NCI-H2171 treated with DMSO at 0.1 percent for 48 hours (cell line): ENCODE measurements around the gene POLRMT.
"Not testable (repeated sequence)": the region's sequence is repeated elsewhere in the genome, so short reads cannot be mapped to it uniquely, and the experiment has no call there.

Experiments used
- DNase-seq: peaks from one replicate; lab custom pipeline; 2025; lab: John Stamatoyannopoulos, UW

The POLRMT gene

DNA sequence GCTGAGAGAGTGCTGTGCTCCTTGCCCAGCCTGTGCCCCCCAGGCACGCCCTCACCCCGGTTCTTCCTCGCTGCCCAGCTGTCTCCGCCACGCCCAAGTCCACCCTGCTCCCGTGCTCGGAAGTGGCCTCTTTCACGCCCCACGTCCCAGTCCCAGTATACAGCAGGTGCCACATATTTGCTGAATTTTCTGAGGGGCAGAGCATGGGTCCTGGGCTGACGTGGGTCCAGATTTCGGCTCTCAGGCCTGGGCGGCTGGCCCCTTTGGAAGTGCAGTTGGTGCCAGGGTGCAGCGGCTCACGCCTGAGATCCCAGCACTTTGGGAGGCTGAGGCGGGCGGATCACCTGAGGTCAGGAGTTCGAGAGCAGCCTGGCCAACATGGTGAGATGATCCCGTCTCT lies 40.3 kb downstream of the POLRMT start:
- DNase-seq: no peak

DNA sequence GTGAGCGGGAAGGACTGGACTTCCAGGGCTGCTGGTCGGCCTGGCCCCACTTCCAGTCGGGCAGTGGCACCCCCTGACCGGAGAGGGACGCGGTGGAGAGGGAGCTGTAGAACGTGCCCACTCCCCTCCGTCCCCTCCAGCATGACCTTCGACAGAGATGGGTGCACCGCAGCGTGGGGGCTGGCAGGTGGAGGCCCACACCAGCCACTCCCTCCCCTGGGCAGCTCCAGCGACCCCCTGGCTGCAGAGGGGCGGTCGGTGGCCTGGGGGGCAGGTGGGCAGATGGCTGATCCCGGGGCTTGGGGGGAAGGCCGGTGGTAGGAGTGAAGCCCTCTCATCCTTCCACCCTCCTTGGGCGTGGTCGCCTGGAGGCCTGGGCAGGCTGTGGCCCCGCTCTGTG lies 41.2 kb downstream of the POLRMT start:
- DNase-seq: no peak

DNA sequence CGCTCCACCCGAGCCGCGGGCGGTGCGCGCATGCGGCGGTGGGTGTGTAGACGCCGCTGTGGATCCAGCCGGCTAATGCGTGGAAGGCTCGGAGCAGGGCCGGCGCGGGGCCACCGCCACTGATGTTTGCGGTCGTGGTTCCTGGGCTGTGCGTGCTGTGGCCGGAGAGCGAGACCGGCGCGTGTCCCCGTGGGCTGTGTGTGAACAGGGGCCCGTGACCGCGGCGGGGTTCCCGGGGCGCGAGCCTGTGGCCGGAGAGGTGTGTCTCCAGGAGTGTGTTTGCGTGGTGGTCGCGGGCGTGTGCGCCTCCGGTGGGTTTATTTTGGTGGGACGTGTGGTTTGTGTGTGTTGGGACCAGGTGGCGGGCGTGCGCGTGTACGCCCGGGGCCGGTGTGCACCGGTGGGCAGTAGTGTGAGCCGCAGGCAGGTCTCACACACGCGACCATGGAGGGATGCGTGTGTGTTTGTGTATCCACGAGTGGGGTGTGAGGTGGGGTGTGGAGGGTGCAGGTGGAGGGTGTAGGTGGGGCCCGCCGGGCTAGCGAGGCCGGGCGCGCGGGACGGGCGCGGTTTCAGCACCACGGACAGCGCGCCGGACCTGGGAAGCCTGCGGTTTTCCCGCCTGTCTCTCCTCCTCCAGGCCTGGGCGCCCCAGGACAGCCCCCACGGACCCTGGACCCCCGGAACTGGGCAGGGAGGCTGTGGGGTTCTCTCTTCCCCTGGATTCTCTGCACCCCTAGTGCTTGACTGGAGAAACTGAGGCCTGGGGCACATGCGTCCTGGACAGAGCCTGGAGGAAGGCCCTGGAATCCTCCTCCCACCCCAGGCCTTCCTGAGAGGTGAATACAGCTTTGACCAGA lies 42.0 kb downstream of the POLRMT start:
- DNase-seq: no peak

DNA sequence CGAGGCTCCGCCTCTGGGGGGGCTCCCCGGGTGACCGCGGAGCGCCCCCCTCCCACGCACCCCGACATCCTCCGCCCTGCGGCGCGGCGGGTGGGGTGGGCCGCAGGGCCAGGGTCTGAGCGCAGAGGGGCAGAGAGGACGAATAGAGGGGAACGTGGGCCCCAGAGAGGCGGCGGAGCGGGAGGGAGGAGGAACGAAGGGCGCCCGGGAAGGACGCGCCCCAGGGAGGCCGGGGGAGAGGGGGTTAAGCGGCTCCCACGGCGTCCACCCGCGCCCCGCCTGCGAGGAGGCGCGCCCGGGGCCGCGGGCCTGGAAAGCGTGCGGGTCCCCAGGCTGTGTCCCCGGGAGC lies 42.6 kb downstream of the POLRMT start:
- DNase-seq: no peak

DNA sequence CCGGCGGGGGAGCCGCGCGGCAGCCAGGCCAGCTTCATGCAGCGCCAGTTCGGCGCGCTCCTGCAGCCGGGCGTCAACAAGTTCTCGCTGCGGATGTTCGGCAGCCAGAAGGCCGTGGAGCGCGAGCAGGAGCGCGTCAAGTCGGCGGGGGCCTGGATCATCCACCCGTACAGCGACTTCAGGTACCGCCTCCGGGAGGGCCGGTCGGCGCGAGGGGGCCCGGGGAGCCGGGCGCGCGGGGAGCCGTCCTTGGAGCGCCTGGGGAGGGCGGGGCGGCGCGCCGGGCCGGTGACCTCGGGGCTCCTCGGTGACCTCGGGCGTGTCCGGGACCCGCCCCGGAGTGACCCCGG lies 43.0 kb downstream of the POLRMT start:
- no peak for DNase-seq

DNA sequence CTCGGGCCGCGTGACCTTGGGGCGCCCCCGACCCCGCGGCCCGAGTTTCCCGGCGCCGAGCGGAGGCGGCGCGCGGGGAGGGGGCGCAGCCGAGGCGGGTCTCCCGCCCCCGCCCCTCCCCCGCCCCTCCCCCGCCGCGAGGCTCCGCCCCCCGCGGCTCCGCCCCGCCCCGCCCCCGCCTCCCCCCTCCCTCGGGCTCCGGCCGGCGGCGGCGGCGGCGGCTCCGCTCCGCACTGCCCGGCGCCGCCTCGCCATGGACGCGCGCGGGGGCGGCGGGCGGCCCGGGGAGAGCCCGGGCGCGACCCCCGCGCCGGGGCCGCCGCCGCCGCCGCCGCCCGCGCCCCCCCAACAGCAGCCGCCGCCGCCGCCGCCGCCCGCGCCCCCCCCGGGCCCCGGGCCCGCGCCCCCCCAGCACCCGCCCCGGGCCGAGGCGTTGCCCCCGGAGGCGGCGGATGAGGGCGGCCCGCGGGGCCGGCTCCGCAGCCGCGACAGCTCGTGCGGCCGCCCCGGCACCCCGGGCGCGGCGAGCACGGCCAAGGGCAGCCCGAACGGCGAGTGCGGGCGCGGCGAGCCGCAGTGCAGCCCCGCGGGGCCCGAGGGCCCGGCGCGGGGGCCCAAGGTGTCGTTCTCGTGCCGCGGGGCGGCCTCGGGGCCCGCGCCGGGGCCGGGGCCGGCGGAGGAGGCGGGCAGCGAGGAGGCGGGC lies 43.5 kb downstream of the POLRMT start, which contains the start of gene HCN2:
HCN2 (plus strand) TSS at position 189 of the 703 bp plus-strand sequence; CDS start at position 254, 65 bp downstream.
- DNase-seq: no peak

DNA sequence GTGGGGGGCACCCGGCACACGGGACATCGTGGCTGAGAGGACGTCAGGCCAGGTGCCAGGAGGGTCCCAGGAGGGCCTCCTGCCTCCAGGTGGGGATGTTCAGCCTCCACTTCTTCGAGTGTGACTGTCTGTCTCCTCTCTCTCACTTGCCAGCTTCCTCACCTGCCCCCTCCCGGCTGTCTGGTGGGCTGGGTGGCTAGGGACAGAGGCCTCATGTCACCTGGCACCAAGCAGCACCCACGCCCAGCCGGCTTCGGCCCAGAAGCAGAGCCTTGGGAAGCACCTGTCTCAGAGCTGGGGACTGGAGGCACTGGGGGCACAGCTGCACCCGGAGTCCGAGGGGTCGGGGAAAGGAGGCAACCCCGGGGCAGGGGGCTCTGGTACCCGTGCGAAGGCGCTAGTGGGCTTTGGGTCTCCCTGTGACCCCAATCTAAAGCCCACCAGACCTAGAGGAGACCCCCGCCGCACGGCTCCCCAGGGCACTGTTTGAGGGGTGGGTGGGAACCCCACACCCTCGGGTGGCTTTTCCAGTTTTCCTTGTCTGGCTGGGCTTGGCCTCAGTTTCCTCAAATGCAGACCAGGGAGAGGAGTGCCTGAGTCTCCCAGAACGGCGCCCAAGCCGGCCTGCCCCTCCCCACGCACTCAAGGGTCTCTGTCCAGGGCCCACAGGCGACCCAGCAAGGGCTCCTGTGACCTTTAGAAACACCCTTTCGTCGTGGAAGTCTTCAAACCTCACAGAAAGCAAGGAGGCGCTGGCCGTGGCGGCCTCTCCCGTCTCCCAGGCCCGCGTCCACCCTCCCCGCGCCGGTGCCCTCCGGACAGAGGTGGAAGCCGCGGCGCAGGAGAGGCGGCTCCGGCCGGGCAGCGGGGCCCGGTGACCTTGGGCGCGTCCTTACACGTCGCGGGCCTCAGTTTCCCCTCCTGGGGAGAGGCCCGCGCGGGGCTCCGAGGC lies 44.3 kb downstream of the POLRMT start:
- DNase-seq: peak; percentile 85

DNA sequence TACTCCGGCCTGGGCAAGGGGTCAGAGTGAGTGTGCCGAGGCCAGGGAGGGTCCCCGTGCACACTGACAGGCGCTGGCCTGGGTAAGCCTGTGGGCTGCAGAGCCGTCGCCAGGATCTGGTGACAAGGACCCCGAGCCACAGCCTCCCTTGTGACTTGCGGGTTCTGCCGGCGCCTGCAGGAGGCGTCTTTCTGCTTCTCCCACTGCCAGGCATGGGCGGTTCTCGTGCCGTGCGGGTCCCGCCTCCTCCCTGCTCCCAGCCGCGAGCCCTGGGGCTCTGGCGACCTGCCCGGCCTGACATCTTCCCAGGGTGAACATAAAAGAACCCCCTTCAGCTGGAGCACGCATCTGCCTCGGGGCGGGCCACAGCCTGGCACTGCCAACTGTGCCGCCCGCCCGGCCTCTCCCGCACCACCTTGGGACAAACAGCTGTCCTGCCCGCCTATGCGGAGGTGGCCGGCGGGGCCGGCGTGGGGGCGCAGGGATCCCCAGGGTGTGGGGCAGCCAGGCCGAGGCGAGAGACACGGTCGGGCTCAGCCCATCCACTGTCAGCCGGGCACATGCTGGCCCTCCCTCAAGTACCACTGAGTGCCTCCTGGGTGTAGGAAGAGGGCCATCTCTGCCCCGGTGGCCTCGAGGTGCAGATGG lies 45.1 kb downstream of the POLRMT start:
- DNase-seq: peak; percentile 94

DNA sequence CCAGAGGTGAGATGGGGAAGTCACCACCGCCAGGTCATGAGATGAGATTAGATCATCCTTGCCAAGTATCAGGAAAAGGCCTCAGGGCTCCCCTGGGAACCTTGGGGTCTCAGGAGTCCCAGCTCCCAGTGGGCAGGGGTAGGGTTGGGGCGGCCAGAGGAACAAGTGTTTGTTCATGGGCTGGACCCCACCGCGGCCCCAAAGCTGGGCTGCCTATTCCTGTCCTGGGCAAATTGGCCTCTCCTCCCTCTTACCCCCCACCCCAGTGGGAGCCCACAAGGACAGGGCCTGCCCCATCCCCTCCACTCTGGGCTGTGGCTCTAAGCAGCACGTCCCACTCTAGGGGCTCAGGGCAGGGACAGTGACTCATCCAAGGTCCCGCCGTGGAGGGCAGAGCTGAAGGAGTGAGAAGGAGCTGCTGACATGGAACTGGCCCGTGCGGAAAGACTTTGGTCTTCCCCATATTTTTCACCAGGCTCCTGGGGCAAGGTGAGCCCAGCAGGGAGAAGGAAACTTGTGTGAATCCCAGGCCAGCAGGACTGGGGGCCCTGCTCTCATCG lies 47.7 kb downstream of the POLRMT start:
- DNase-seq: no peak

DNA sequence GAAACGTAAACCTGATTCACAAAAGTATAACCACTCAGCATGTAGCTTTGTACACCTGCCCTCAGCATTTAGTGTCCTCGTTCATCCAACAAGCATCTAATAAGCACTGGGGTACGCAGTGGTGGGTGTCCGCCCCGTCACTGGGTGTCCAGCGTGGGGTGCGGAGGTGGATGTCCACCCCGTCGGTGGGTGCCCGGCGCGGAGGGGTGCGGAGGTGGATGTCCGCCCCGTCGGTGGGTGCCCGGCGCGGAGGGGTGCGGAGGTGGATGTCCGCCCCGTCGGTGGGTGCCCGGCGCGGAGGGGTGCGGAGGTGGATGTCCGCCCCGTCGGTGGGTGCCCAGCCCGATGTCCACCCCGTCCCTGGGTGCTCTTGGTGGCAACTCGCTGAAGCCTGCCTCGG lies 48.2 kb downstream of the POLRMT start:
- DNase-seq: not testable (repeated sequence)

DNA sequence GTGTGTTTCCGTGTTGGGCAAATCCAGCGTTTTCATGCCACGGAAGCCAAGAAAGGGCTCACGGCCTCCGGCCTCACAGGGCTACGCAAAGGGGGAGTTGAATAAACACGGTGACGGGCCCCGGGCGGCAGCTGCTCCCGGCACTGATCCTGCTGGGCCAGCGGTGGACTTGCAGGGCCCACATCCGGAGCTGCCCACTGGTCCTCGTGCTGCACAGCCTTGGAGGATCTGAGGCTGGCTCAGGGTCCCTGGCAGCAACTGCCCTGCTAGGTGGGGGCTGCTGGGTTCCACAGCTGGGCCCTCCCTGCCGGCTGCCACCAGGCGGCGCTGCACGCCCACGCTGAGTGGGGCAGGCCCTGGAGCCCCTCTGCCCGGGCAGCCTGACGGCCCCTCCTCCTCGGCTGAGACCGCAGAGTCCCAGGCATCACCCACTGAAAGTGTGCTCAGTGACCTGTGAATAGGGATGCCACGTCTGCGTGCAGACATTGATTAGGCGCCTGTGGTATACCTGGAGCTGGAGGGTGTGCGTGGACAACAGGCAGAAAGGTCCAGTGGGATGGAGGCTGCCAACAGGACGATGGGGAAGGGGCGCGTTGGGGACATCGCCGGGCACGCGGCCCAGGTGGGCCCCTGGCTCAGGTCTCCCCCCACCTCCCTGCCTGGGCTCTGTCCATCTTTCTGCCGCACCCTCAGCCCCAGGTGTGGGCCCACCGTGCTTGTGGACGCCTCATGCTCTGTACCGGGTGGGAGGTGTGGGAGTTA lies 48.9 kb downstream of the POLRMT start:
- DNase-seq: peak; percentile 43

DNA sequence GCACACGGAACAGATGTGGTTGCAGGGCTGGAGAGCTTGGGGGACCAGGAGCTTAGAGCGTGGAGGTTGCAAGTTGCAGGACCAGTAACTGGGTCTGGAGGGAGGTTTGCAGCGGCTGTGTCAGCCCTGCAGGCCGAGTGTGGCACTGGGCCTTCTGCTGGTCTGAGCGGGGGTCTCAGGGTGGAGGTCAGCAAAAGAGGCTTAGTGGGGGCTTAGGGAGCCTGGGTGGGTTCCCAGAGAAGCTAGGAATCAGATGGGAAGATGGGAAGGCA lies 49.4 kb downstream of the POLRMT start:
- no peak for DNase-seq

DNA sequence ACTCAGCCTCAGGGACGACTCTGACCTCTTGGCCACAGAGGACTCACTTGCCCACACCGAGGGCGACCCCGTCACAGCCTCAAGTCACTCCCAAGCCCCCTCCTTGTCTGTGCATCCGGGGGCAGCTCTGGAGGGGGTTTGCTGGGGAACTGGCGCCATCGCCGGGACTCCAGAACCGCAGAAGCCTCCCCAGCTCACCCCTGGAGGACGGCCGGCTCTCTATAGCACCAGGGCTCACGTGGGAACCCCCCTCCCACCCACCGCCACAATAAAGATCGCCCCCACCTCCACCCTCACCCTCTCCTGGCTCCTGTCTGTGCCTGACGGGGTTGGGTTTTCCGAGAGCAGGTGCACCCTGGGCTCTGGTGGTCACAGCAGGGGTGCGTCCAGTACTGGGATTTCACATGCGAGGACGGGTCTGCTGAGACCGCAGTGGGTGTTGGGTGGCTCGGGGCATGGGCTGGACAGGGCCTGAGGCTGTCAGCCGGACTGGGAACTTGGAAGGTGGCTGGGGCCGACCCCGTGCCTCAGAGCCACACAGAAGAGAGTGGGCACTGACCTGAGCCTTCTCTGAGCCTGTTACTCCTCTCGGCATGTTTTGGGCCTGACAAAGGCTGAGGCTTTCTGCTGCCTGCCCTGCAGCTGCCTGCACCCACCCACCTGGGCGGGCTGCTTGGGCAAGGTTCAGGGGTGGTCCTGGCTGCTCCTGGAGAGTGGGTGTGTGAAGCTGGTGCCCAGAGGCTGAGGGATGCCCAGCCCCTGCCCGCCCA lies 50.0 kb downstream of the POLRMT start:
- no peak for DNase-seq

DNA sequence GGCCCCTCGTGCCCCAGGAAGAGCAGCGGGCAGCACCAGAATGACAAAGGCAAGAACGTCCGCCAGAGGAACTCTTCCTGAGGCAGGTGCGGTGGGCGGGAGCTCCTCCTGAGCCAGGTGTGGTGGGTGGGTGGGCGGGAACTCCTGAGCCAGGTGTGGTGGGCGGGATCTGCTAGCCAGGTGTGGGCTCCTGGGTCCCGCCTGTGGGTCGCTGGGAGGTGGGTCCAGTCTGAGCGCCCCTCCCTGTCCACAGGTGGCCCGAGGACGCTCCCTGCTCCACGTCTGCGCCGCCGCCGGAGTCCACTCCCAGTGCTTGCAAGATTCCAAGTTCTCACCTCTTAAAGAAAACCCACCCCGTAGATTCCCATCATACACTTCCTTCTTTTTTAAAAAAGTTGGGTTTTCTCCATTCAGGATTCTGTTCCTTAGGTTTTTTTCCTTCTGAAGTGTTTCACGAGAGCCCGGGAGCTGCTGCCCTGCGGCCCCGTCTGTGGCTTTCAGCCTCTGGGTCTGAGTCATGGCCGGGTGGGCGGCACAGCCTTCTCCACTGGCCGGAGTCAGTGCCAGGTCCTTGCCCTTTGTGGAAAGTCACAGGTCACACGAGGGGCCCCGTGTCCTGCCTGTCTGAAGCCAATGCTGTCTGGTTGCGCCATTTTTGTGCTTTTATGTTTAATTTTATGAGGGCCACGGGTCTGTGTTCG lies 50.7 kb downstream of the POLRMT start:
- no peak for DNase-seq

DNA sequence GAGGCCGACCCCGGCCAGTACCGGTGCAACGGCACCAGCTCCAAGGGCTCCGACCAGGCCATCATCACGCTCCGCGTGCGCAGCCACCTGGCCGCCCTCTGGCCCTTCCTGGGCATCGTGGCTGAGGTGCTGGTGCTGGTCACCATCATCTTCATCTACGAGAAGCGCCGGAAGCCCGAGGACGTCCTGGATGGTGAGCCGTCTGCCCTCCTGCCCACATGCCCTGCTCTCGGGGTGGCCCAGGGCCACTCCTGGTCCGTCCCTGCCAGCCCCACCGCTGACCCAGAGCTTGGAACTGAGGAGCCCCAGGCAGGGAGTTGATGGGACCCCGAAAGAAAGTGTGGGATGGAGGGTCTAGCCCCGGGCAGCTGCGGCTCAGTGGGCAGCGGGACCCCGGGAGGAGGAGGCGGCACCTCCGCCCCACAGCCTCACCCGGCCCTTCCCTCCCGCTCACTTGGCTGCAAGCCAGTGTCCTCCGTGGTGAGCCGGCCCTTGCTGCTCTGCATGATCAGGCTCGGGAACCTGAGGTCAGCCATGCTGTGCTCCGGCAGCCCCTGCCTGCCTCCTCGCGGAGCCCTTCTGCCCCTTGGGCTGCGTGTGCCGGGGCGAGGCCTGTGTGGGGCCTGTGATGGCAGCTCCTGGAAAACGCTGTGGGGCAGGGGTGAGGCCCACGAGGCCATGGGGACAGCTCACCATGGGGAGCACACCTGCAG lies 51.8 kb downstream of the POLRMT start:
- no peak for DNase-seq

DNA sequence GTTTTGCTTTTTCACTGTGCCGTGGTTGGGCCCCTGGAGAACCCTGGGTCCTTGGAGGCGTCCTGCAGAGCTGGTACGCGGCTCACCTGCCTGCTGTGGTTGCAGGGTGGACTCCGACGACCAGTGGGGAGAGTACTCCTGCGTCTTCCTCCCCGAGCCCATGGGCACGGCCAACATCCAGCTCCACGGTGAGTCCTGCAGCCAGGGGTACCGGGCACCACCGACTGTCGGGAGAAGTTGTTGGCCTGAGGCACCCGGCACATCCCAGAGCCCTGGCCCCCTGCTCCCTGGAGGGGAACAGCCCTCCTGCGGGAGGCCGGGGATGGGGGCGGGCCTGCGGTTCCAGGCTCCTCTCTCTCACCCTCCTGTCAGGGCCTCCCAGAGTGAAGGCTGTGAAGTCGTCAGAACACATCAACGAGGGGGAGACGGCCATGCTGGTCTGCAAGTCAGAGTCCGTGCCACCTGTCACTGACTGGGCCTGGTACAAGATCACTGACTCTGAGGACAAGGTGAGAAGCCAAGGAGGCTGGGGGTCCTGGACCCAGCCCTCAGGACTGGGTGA lies 53.0 kb downstream of the POLRMT start:
- no peak for DNase-seq

DNA sequence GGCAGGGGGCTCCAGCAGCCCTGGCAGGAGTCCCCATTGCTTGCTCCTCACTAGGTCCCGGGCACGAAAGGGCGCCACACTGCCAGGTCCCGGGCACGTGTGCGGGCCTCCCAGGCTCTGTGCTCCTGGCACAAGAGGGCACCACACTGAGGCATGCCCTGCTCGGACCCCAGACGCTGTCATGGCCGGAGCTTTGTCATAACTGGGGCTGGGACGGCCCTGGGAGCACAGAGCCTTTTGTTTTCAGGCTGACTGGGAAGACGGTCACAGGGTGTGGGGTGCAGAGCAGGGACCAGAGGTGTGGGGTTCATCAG lies 53.5 kb downstream of the POLRMT start:
- no peak for DNase-seq

DNA sequence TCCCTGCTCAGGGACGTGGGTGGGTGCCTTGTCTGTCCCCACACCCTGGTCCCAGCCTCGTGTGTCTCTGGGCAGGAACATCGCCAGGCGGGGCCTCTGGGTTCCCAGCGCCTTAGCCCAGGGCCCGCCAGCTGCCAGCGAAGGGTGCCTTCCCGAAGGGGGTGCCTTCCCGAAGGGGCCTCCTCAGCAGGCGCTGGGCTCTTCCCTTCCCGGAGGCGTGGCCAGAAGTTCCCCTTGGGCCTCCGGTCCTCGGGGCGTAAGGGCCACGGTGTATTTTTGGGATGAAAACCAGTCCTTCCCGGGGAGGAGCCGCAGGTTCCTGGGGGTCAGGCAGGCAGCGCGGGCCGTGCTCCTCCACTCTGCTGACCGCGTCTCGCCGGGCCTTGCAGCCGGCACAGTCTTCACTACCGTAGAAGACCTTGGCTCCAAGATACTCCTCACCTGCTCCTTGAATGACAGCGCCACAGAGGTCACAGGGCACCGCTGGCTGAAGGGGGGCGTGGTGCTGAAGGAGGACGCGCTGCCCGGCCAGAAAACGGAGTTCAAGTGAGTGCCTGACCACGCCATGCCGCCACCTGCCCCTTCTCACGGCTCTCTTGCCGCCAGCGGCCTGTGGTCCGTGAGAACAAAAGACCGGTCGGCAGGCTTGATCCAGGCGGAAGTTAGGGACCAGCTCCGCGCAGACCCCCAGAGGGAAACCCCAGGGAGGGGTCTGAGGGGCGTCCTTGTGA lies 54.1 kb downstream of the POLRMT start:
- no peak for DNase-seq
